IPS-18c (cell line): ENCODE data around the gene DIP2A.
"Not testable (repeated sequence)": the region's sequence is repeated elsewhere in the genome, so short reads cannot be mapped to it uniquely, and the experiment has no call there.

Experiments
- H3K4me3 ChIP-seq: 2 replicates; pipeline ENCODE4 v1.7.0; 2013; ENCODE audit warnings: low read depth, mild to moderate bottlenecking, low read length, moderate library complexity; ENCODE audit not compliant: insufficient read depth
- H3K9me3 ChIP-seq: one replicate; pipeline ENCODE4 v1.6.1; 2013; ENCODE audit warnings: mild to moderate bottlenecking, low read length, moderate library complexity; ENCODE audit not compliant: control insufficient read depth, insufficient read depth

Gene DIP2A

GRCh38 chr21:46459356-46460112, 843 bp downstream of the DIP2A start:
- Histone ChIP-seq H3K4me3 (peak overlapping the region; percentile 87), H3K9me3 (no peaks in the 10 kb centered on the region)

- Histone ChIP-seq H3K4me3 (no peak overlapping the region), H3K9me3 (no peaks in the 10 kb centered on the region)
Observed at GRCh38 chr21:46461909-46462308, 3.2 kb downstream of the DIP2A start.

GRCh38 chr21:46465153-46465552, 6.5 kb downstream of the DIP2A start:
- not testable (repeated sequence) for H3K9me3 ChIP-seq, H3K4me3 ChIP-seq

- no peaks in the 10 kb centered on the region for H3K9me3 ChIP-seq
Observed at GRCh38 chr21:46465651-46466050, 7.0 kb downstream of the DIP2A start.

GRCh38 chr21:46468108-46468774, 9.6 kb downstream of the DIP2A start:
- Histone ChIP-seq H3K4me3 (no peak overlapping the region), H3K9me3 (no peaks in the 10 kb centered on the region)

More at GRCh38 chr21:46465651-46466050, 7.0 kb downstream of the DIP2A start:
- no peak overlapping the region for H3K4me3 ChIP-seq

GRCh38 chr21:46469275-46469674, 10.6 kb downstream of the DIP2A start:
- Histone ChIP-seq H3K4me3 (no peak overlapping the region), H3K9me3 (no peaks in the 10 kb centered on the region)

GRCh38 chr21:46471514-46471913, 12.8 kb downstream of the DIP2A start:
- no peak overlapping the region for H3K4me3 ChIP-seq

GRCh38 chr21:46472246-46472645, 13.6 kb downstream of the DIP2A start:
- no peaks in the 10 kb centered on the region for H3K9me3 ChIP-seq
- H3K4me3 ChIP-seq = no peak overlapping the region

More at GRCh38 chr21:46471514-46471913, 12.8 kb downstream of the DIP2A start:
- no peaks in the 10 kb centered on the region for H3K9me3 ChIP-seq

GRCh38 chr21:46474382-46474781, 15.7 kb downstream of the DIP2A start:
- Histone ChIP-seq H3K4me3 (no peak overlapping the region), H3K9me3 (no peaks in the 10 kb centered on the region)

GRCh38 chr21:46475296-46475695, 16.6 kb downstream of the DIP2A start:
- H3K4me3 ChIP-seq = no peak overlapping the region
- H3K9me3 ChIP-seq = no peaks in the 10 kb centered on the region

- no peaks in the 10 kb centered on the region for H3K9me3 ChIP-seq
- no peak overlapping the region for H3K4me3 ChIP-seq
Observed at GRCh38 chr21:46477765-46478164, 19.1 kb downstream of the DIP2A start.

- Histone ChIP-seq H3K4me3 (no peak overlapping the region), H3K9me3 (no peaks in the 10 kb centered on the region)
Observed at GRCh38 chr21:46478910-46479309, 20.2 kb downstream of the DIP2A start.

- H3K4me3 ChIP-seq = no peak overlapping the region
- no peaks in the 10 kb centered on the region for H3K9me3 ChIP-seq
Observed at GRCh38 chr21:46480466-46480865, 21.8 kb downstream of the DIP2A start.

GRCh38 chr21:46482225-46482845, 23.6 kb downstream of the DIP2A start:
- Histone ChIP-seq H3K9me3 (no peaks in the 10 kb centered on the region), H3K4me3 (no peak overlapping the region)

- Histone ChIP-seq H3K4me3 (no peak overlapping the region), H3K9me3 (no peaks in the 10 kb centered on the region)
Observed at GRCh38 chr21:46482846-46483231, 24.1 kb downstream of the DIP2A start.

GRCh38 chr21:46483300-46484295, 24.9 kb downstream of the DIP2A start:
- Histone ChIP-seq H3K9me3 (no peaks in the 10 kb centered on the region), H3K4me3 (no peak overlapping the region)

GRCh38 chr21:46486481-46487126, 27.9 kb downstream of the DIP2A start:
- no peaks in the 10 kb centered on the region for H3K9me3 ChIP-seq
- H3K4me3 ChIP-seq = no peak overlapping the region
